ENCODE data around the gene TCFL5. TPM values are rescaled to one million over a fixed set of nuclear protein-coding genes. Genes with fewer than 3 reads are reported as not detected.

TCFL5 gene
- polyA plus RNA-seq, 3 donors: 0.38 to 3.5 (median 0.89) TPM

DNA sequence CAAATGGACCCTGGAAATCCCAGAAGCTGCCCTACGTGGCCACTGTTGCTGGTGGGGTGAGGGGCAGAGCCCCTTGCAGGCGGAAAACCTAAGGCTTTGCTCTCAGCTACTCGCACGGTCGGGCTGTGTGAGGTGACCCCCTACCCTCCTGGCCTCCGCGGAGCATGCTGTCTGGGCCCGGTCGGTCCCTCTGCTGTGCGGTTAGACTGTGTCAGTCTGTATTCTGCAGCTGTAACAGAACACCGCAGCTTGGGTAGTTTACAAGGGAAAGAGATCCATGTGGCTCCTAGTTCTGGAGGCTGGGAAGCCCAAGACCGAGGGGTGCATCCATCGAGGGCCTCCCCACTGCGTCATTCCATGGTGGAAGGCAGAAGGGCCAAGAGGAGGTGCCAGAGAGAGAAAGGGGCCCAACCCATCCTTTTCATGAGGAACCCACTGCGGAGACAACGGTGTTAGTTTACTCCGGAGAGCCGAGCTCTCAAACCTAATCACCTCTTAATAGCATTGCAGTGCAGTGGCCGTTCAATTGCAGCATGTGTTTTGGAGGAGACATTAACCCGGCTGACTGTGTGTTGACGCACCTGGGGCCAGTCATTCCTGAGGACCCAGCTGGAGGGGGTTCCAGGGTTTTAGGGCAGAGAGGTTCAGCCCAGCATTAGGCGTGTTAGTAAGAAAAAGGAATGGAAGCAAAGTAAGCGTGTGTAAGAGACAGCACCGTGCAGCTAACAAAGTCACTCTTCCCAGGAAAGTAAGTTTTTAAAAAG lies 26.5 kb downstream of the TCFL5 start:
- H3K9ac ChIP-seq (ENCODE audit: insufficient read depth, low read length, poor library complexity, severe bottlenecking): no peak overlapping the region
- H3K9me3 ChIP-seq (replicated peaks in 1 of 2; ENCODE audit: control insufficient read depth in 1 of 2, insufficient read depth in 1 of 2, low read length in 2 of 2): no peaks in the 10 kb centered on the region
- H2AFZ ChIP-seq (ENCODE audit: insufficient read depth, low read depth, low read length, poor library complexity, severe bottlenecking): no peak overlapping the region
- no peaks in the 10 kb centered on the region for H4K20me1 ChIP-seq (ENCODE audit: insufficient read depth, low read length)
- 98% methylated on average over 16 of the region's 24 CpGs for WGBS (ENCODE audit: insufficient coverage)
- no peak overlapping the region for H3K27ac ChIP-seq (ENCODE audit: low read depth in 1 of 2, low read length in 2 of 2)
- peaks cover 42 to 52% of the 10 kb centered on the region in 2 donors for H3K4me1 ChIP-seq (ENCODE audit: control insufficient read depth in 1 of 2, insufficient read depth in 2 of 2, low read length in 2 of 2)
- H3K4me1 Mint-ChIP-seq: peaks cover 44% of the 10 kb centered on the region
- no peak overlapping the region for H3K4me3 Mint-ChIP-seq
- no peaks in the 10 kb centered on the region for H3K27me3 ChIP-seq (ENCODE audit: control insufficient read depth in 2 of 2, insufficient read depth in 2 of 2, low read length in 2 of 2)
- no peak overlapping the region for H3K4me2 ChIP-seq (replicated peaks; ENCODE audit: extremely low read depth, low read length, poor library complexity, severe bottlenecking)
- H3K27ac Mint-ChIP-seq: no peak overlapping the region
- no peaks in the 10 kb centered on the region for H3K9me3 Mint-ChIP-seq
- DNase-seq: no peak
- TF ChIP-seq, protein P1, sequence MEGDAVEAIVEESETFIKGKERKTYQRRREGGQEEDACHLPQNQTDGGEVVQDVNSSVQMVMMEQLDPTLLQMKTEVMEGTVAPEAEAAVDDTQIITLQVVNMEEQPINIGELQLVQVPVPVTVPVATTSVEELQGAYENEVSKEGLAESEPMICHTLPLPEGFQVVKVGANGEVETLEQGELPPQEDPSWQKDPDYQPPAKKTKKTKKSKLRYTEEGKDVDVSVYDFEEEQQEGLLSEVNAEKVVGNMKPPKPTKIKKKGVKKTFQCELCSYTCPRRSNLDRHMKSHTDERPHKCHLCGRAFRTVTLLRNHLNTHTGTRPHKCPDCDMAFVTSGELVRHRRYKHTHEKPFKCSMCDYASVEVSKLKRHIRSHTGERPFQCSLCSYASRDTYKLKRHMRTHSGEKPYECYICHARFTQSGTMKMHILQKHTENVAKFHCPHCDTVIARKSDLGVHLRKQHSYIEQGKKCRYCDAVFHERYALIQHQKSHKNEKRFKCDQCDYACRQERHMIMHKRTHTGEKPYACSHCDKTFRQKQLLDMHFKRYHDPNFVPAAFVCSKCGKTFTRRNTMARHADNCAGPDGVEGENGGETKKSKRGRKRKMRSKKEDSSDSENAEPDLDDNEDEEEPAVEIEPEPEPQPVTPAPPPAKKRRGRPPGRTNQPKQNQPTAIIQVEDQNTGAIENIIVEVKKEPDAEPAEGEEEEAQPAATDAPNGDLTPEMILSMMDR (IDR thresholded peaks at IDR 0.05): no peak
- H3K27me3 Mint-ChIP-seq (ENCODE audit: low read depth in 3 of 3): peaks cover 2 to 3% (median 3%) of the 10 kb centered on the region in 3 donors
- H3K36me3 Mint-ChIP-seq: peaks cover 2 to 3% of the 10 kb centered on the region in 2 donors
- intact Hi-C loops (cut with micrococcal nuclease): no loop called here
- H3K4me3 ChIP-seq (replicated peaks in 1 of 3; ENCODE audit: low read depth in 2 of 3, low read length in 3 of 3): no peak overlapping the region
- H3K79me2 ChIP-seq (ENCODE audit: insufficient read depth, low read length): no peaks in the 10 kb centered on the region
- H3K36me3 ChIP-seq (replicated peaks in 1 of 2; ENCODE audit: control insufficient read depth in 1 of 2, insufficient read depth in 2 of 2, low read length in 2 of 2): no peaks in the 10 kb centered on the region

DNA sequence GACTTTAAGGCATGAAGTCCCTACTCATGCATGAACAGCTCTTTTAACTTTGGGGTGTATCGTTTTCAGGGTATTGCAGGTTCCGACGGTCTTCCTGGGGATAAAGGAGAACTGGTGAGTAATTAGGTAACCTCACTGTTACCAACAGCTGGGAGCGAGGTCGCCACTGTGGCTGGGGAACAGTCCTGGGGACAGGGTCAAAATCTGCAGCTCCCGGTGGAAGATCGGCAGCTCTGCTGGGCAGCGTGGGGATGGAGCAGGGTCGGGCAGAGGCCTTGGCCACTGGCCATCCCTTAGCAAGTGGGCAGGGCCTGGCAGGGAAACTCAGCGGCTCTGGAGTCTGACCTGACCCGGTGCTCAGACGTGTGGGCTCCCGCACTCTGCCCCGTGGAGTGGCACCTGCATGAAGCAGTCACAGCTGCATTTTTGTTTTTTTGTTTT lies 28.7 kb downstream of the TCFL5 start:
- intact Hi-C loops (cut with micrococcal nuclease): no loop called here
- peak overlapping the region; percentile 21 to 89 (median 84) for H3K27ac Mint-ChIP-seq
- peak overlapping the region; percentile 40 to 46 for H3K27ac ChIP-seq (ENCODE audit: low read depth in 1 of 2, low read length in 2 of 2)

More for the DNA sequence above, 28.7 kb downstream of the TCFL5 start:
- Mint-ChIP-seq H3K9me3 (no peaks in the 10 kb centered on the region), H3K4me3 (peak overlapping the region; percentile 37 to 85), H3K36me3 (peaks cover 0 to 2% of the 10 kb centered on the region in 2 donors), H3K4me1 (peaks cover 36% of the 10 kb centered on the region), H3K27me3 (ENCODE audit: low read depth in 3 of 3) (peaks cover 2 to 4% (median 3%) of the 10 kb centered on the region in 3 donors)
- H3K36me3 ChIP-seq (replicated peaks in 1 of 2; ENCODE audit: control insufficient read depth in 1 of 2, insufficient read depth in 2 of 2, low read length in 2 of 2): no peaks in the 10 kb centered on the region
- H3K79me2 ChIP-seq (ENCODE audit: insufficient read depth, low read length): no peaks in the 10 kb centered on the region
- TF ChIP-seq, protein P1 (IDR thresholded peaks at IDR 0.05): no peak
- no peaks in the 10 kb centered on the region for H4K20me1 ChIP-seq (ENCODE audit: insufficient read depth, low read length)
- 42% methylated on average over 10 of the region's 14 CpGs for WGBS (ENCODE audit: insufficient coverage)
- H2AFZ ChIP-seq (ENCODE audit: insufficient read depth, low read depth, low read length, poor library complexity, severe bottlenecking): peak overlapping the region; percentile 61
- peak overlapping the region; percentile 62 for H3K4me2 ChIP-seq (replicated peaks; ENCODE audit: extremely low read depth, low read length, poor library complexity, severe bottlenecking)
- DNase-seq: peak in 1 of 3 donors; percentile 63
- H3K27me3 ChIP-seq (ENCODE audit: control insufficient read depth in 2 of 2, insufficient read depth in 2 of 2, low read length in 2 of 2): no peaks in the 10 kb centered on the region
- peak overlapping the region in 2 of 3 experiments; percentile 3 to 60 for H3K4me3 ChIP-seq (replicated peaks in 1 of 3; ENCODE audit: low read depth in 2 of 3, low read length in 3 of 3)
- no peaks in the 10 kb centered on the region for H3K9me3 ChIP-seq (replicated peaks in 1 of 2; ENCODE audit: control insufficient read depth in 1 of 2, insufficient read depth in 1 of 2, low read length in 2 of 2)
- peaks cover 35 to 44% of the 10 kb centered on the region in 2 donors for H3K4me1 ChIP-seq (ENCODE audit: control insufficient read depth in 1 of 2, insufficient read depth in 2 of 2, low read length in 2 of 2)
- H3K9ac ChIP-seq (ENCODE audit: insufficient read depth, low read length, poor library complexity, severe bottlenecking): no peak overlapping the region

Measured in CD14-positive monocyte (primary cell).